Stimulated activated CD4-positive, alpha-beta T cell treated with anti-CD3 and anti-CD28 coated beads, Interleukin-1b, Interleukin-23, amount 100 ng/mL, for 4 hours (primary cell): ENCODE measurements around the gene IL1RL1.
A peak's percentile ranks its signal among the peaks of the same experiment; 100 is the strongest.

Experiments used
- DNase-seq, 2 donors: peaks; one replicate each; pipeline ENCODE4 v3.0.0-alpha.2; 2020; ENCODE audit warnings: low read depth in 2 of 2

IL1RL1 gene

DNA sequence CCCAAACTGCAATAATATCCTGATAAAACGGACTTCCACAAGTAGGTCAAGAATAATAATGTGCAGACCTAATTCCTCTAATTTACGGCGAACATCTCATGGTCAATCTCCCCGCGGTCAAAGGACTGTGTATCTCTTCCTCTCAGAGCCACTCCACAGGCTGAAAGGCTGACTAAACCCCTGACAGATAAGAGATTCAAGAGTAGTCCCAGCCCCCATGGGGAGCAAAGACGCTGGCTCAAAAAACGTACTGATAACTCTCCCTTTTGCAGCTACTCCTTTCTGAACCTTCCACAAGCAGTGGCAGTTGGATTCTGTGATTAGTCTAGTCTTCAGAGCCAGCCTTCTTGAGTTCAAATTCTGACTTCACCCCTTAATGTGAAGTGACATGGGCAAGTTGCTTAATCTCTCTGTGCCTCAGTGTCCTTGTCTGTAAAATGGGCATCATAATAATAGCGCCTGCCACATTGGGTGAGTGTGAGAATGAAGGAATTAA lies 24.6 kb downstream of the IL1RL1 start:
- no peak for DNase-seq

DNA sequence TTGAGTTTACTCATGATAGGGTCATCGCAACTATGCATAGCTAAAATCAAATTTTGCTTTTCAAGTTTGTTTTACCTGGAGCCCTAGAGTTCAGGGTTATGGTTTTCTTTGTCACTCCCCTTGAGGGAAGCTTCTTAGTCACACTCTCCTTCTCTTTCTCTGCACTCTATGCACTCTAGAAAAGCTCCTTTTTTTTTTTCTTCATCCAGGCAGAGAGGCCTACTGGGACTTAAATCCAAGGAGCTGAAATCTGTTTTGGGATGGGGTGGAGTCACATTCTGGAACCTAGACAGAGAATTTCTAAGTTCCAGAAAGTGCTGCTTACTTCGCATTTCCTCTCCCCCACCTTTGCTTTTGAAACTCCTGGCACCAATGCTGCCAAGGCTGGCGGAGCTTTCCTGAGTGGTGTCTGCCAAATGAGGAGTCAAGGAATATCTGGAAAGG lies 25.2 kb downstream of the IL1RL1 start:
- DNase-seq, result no peak

DNA sequence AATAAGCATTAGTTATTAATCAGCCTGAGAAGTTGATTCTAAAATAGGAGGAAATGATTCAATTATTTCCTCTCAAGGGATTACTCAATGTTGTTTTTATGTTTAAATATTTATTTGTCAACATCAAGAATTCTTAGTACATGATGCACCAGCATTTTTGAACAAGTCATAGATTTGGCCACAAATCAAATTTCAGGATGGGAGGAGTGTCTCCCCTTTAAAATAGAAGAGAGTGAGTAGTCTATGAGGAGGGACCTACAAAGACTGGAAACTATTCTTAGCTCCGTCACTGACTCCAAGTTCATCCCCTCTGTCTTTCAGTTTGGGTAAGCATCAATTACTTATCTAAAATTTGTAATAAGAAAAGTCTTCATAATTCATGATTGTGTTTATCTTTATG lies 25.6 kb downstream of the IL1RL1 start:
- no peak for DNase-seq

DNA sequence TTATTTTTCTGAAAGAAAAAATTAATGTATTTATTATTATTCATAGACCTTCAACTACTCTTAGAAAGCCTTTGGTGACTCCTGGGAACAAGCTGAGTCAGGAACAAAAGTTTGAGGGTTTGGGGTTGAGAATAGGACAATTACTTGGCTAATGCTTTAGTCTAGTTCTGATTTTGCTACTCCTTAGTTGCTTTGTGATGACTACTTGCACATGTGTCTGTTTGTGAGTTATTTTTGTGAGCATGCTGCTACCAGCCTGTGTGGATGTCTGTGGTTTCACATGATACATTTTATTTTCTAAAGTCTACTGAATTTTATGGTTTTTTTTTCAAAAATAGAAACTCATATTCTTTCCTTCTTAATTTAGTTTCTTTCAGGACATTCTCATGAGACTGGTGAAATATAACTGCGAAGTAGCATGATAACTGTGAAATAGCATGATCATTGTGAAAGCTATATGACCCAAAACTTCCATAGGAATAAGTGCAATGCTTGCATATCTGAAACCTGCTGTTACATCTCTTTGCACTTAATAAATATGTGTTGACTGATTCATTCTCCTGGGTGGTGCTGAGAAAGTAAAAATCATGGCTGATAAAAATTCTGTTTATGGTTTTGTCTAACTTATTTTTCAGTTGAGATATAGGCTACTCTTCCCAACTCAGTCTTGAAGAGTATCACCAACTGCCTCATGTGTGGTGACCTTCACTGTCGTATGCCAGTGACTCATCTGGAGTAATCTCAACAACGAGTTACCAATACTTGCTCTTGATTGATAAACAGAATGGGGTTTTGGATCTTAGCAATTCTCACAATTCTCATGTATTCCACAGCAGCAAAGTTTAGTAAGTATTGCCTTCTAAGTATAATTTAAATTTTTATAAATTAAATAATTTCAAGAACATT lies 26.4 kb downstream of the IL1RL1 start:
- no peak for DNase-seq

DNA sequence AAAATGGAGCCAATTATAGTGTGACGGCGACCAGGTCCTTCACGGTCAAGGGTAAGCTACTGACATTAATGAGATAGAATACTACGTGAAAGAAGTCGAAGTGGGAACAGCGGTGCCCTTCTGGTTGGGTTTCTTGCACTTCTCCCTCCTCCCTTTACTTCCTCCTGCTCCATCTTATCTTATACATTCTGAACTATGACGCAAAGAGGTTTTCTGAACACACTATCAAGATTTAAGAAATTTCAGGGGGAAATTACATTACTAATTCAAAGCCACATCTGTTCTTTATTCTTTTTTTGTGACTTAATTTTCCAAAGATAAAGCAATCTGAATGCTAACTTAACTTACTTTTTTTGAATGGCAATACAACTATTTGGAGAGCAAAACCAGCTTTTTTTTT lies 29.4 kb downstream of the IL1RL1 start:
- no peak for DNase-seq

DNA sequence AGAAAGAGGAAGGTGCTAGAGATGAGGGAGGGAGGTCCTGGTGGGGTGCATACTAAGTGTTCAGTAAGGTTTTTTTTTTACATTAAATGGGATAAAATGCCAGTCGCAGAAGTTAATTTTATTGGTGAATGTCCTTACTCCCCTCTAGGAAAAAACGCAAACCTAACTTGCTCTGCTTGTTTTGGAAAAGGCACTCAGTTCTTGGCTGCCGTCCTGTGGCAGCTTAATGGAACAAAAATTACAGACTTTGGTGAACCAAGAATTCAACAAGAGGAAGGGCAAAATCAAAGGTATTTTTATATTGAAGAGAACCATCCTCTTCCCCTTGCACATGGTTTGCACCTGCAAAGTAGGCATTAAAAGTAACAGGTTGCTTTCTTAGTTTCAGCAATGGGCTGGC lies 31.5 kb downstream of the IL1RL1 start:
- DNase-seq, result no peak

DNA sequence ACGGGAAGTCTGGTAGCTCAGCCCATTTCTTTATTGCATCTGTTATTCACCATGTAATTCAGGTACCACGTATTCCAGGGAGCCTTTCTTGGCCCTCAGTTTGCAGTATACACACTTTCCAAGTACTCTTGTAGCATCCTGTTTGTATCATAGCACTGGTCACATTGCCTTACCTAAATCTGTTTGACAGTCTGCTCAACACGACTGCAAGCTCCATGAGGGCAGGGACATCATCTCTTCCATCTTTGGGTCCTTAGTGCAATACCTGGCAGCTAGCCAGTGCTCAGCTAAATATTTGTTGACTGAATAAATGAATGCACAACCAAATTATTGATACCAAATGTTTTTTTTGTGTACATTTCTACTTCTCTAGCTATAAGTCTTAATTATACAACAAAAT lies 33.0 kb downstream of the IL1RL1 start:
- no peak for DNase-seq

DNA sequence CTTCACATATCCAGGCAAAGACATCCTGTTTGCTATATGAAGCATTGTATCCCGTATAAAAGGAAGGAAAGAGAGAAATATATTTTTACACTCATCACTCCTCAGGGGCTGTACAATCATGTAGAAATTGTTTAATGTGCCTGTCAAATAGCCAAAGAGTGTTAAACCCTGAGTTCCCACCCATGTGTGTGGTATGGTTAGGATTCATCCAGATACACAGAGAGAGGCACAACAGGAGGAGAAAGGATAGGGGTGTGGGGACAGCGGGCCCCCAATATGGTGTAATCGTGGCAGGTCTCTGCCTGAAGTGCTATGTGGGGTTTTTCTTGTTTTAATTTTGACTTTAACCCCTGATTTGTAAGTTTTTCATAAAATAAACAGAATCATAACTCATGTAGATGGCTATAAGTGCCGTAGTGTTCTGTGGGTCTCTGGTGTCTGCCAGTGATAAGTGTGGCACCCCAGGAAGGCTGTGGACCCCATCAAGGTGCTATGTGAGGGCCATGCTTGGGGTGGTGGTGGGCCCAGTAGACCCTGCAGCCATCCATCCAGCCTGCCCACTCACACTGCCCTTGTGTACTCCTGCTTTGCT lies 34.1 kb downstream of the IL1RL1 start:
- no peak for DNase-seq

DNA sequence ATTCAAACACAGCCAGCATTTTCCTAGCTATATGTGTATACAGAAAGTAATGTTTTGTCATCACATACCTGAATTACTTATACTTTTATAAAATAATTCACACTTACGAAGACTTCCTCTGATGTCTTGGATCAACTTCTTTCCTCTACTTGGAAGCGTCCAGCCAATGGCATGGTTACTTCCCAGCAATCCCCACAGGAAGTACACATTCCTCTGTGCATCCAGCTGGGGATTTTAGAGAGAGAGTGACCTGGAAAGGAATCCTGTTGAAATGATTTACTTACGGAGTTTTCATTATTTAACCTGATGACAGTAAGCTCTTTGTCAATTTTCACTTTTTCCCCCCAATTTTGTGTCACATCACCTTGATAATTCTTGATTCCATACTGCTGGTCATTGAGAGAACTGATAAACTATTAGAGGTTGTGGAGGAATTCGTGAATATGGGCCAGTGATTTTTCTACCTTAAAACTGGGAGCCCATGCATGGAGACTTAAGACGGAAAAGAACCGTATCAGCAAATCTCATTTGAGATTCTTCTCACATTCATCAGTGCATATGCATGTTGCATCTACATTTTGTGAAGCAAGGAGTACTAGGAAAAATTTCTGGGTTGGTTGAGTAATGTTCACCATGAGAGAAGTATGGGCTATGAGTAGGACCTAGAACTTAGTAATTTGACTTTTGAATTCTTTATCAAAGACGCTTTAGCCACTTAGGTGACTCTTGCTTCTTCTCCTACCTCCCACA lies 35.2 kb downstream of the IL1RL1 start:
- no peak for DNase-seq

DNA sequence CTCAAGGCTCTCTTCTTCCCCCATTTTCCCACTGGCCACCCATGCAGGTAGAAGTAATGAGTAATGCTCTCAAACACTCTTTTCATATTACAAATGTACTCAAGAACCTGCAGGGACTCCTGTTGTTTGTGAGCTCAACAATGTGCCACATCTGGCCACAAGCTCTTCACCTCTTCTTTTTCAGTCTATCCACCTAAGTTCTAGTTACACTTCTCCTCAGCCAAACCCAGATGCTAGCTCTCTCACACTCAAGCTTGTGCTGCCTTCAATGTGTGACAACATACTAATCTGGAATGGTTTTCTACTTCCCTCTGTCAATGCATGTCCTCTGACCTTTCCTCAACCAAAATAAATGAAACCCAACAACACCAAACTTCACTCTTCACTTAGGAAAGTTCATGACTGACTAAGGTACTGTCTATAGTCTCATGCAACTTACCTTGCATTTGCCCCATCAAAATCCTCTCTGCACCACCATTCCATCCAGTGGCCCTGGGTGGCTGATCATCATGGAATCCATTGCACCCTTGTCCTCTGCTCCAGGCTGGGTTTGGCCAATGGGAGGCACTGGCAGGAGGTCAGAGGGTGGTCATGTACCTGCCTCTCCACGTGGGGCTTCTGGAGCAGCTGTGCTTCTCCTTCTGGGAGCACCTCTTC lies 38.9 kb downstream of the IL1RL1 start:
- no peak for DNase-seq

DNA sequence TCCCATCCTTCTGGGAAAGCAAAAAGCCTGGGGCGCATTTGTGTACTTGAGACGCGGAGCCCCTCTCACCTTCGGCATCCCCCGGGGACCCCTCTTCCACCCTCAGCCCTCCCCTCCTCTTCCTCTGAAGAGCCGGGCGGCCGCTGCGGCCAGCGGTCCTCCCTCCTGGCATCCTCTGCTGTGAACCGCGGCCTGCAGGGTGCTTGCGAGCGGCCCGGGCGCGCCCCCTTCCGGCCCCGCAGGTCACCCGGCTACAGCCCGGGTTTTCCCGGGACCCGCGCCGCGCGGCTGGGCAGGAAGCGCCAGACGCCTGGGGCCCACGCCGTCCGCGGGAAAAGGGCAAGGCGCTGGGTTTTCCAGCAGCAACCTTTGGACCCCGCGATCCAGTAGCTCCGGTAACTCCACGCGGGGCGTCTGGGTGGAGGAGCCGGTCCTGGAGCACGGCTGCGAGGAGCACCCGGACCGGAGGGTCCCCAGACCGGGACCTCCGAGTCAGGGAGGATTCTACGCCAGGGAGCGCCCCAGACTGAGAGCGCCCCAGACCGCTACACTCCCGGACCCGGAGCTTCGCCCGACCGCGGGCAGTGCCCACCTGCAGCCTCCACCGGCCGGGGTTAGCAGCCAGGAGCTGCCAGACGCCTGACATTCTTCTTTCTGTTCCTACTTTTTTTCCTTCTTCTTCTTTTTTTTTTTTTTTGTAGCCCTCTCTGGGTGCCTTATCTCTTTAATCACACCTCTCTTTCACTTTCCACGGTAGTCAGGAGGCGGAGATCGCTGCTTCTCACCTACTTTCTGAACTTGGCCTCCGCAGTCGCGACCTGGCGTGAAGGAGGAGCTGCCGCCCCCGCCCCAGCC lies 44.4 kb downstream of the IL1RL1 start, which contains the start of gene IL18R1:
Gene IL18R1 (plus strand): TSS at position 271 of the 855 bp plus-strand sequence. CDS start 6,865 bp downstream, outside the sequence.
- DNase-seq, result peak; percentile 55 to 67

DNA sequence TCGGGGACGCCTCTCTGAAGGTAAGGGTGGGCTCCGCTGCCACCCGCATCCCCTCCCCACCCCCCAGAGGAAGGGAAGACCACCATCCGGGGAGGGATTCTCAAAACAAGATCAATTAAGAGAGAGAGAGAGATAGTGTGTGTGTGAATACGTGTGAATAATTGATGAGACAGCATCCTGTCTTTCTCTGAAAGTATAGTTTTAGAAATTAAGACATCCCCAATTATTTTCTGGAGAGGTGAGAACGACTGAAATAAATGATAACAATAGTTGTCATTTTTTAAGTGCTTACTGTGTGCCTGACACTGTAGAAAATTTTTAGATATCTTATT lies 45.0 kb downstream of the IL1RL1 start:
- DNase-seq, result no peak

DNA sequence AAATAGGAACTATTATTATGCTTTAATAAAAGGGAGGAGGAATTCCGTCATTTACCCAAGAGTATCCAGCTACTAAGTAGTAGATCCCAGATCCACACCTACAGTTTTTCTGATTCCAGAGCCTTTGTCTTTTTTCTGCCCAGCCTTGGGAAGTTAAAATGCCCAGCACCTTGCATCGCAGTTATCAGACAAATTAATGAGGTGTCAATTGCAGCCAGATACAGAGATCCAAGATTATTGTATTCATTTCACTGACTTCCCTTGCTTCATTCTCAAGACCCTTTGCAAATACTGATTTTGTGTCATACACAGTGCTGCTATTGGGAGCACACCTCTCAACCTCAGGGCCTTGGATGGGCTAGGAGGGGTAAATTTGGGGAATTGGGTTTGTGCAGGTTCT lies 45.4 kb downstream of the IL1RL1 start:
- DNase-seq, result no peak

DNA sequence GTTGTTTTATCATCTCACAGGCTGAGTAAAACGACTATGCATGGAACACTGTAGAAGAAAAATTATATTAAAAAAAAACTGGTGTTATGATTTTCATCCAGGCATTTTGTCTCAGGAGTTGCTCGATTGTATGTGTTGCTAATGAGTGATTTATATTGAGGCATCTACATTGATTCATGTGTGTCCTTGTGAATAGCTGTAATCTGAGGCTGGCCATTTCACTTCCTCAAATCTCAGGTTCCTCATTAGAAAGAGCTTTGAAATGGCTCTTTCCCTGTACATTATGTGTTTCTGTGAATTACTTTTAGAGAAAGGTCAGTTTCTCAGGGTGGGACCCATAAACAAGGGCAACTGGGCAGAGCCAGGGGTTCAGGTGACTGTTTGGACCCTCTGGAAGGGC lies 46.6 kb downstream of the IL1RL1 start:
- no peak for DNase-seq

DNA sequence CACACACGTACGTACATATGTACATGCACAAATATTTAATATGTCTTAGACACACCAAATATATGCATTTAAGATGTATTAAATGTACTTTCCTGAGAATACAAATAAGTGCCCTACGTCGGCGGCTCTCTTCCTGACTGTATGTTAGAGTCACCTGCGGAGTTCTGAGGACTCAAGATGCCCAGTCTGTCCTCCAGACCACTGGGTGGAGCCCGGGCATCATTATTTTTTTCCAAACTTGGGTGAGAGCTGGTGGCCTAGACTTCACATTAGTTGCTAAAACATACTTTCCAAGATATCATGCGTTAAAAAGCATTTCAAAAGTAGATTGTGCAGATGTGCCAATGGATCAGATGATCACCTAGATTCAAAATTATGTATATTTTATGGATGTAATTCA lies 47.1 kb downstream of the IL1RL1 start:
- DNase-seq, result no peak

DNA sequence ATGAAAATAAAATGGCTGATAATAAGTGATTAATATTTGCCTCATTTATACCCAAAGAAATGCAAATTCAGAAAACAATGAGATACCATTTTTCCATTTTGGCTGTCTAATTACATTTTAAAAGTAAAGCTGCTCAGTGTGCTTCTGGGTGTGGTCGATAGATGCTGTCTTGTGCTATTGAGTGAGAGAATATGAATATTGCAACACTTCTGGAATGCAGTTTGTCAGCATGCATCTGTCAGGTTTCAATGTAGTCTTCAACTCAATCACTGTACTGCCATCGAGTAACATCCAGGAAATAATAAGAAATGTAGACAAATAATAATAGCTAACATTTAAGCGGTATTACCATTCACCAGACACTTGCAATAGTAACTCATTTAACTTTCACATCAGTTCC lies 48.2 kb downstream of the IL1RL1 start:
- no peak for DNase-seq

DNA sequence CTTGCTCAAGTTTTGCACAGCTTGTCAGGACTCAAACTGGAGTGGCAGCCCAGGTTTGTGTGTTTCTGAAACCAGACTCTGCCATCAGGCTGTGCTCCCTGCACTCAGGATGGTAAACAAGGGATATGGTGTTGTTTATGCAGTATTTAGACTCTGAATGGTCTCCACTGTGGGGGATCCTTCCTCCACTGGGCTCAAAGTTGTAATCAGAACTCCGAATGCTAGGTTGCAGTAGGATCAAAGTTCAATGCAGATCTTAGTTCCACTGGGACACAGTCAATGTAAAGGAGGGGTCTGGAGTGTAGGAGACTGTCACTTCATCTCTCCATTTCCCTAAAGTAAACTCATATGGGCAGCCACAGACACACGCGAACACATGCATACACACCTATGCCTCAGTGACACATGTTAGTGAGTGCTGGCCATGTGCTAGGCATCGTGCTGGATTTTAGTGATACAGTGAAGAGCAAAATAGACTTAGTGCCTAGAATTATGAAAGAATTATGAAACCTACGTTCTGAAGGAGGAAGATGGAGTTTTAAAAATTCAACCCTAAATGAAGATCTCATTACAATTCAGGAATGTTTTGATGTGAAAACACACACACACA lies 50.4 kb downstream of the IL1RL1 start:
- no peak for DNase-seq

DNA sequence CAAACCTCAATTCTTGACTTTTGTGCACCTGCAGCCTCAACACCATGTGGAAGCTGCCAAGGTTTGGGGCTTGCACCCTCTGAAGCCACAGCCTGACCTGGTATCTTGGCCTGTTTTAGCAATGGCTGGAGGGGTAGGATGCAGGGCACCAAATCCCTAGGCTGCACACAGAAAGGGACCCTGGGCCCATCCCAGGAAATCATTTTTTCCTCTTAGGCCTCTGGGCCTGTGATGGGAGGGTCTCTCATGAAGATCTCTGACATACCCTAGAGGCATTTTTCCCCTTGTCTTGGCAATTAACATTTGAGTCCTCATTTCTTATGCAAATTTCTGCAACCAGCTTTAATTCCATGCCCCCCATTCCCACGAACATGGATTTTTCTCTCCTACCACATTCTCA lies 54.4 kb downstream of the IL1RL1 start:
- DNase-seq, result no peak

DNA sequence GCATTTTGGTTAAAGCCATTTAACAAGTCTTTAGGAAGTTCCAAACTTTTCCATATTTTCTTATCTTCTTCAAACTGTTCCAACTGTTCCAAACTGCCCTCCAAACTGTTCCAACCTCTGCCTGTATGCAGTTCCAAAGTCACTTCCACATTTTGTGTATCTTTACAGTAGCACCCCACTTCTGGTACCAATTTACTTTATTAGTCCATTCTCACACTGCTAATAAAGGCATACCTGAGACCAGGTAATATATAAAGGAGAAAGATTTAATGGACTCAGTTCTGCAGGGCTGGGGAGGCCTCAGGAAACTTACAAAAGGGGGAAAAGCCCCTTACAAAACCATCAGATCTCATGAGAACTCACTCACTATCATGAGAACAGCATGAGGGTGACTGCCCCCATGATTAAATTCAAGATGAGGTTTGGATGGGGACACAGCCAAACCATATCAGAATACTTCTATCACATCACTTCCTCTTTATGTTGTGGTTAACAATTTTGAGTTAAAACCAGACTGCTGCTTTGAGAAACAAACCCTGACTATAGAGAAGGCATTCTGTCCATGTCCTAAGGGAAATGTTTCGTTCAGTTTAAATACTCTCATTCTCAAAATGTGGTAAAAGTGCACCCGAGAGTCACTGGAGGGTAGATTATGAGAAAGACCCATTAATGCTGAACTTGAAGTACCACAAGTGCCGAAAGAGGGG lies 55.2 kb downstream of the IL1RL1 start:
- DNase-seq, result no peak
